ENCODE data around the gene KMT2C.

The KMT2C gene

GRCh38 chr7:152161171-152161570 lies 274.6 kb downstream of the KMT2C start:
- Histone ChIP-seq H3K4me1 (ENCODE audit: insufficient read depth, low read length) (no peaks in the 10 kb centered on the region), H3K36me3 (ENCODE audit: insufficient read depth, low read length) (peaks cover 85% of the 10 kb centered on the region), H2AFZ (ENCODE audit: low read depth, low read length) (no peak overlapping the region), H3K9me3 (ENCODE audit: low read length) (no peaks in the 10 kb centered on the region), H3K4me3 (ENCODE audit: low read length) (no peak overlapping the region), H3K27me3 (ENCODE audit: insufficient read depth, low read length) (no peaks in the 10 kb centered on the region)

DNA sequence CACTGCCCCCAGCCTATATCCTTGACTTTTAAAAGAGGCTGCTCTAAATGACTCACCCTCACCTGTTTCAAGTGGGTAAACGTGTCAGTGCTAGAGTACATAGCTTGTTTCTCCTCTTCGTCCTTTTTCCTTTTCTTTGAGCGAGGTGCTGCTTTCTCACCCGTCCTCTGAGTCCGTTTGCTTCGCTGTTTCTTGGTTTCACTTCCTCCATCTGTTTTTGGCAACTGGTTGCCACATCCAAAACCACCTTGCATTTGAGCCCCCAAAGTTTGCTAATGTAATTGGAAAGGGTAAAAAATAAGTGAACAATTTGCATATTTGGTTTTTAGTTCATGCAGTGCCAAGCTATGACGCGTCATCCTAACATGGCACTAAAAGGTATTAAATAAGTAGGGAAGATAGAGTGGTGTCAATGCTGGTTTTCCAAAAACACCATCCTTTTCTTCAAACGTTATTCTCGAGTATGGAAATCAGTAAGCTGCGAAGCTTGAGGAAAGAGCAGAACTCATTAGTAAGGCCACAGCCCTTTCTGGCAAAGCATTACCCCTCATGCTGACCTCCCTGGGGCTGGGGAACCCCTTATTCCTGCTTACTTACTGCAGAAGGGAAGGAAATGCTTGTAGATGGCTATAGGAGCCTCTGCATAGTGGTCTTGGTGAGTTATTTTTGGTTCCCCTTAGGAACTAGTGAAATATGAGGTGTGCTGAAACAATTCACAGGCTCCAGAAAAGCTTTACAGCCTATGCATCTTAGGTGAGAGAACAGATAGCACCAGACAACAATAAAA lies 276.8 kb downstream of the KMT2C start:
- no peaks in the 10 kb centered on the region for H3K4me1 ChIP-seq (ENCODE audit: insufficient read depth, low read length)
- H2AFZ ChIP-seq (ENCODE audit: low read depth, low read length), result no peak overlapping the region
- no peak overlapping the region for H3K4me3 ChIP-seq (ENCODE audit: low read length)
- H3K36me3 ChIP-seq (ENCODE audit: insufficient read depth, low read length), result peaks cover 89% of the 10 kb centered on the region
- H3K27me3 ChIP-seq (ENCODE audit: insufficient read depth, low read length), result no peaks in the 10 kb centered on the region
- no peaks in the 10 kb centered on the region for H3K9me3 ChIP-seq (ENCODE audit: low read length)

DNA sequence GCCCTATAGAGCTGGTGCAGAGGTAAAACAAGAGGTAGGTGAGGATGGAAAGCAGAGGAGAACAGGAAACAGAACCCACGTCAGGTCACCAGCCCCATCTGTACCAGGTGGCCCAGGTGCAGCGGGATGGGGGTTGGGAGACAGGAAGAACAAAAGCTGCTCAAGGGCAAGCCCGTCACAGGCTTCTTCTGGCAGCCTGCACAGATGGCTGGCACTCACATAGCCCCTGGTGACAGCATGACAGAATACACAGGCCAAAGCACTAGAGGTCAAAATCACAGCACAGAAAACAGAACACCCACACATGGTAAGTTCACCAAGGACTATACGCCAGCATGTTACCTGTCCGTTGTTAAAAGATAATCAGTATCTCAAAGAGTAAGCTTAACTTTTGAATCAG lies 283.5 kb downstream of the KMT2C start:
- no peaks in the 10 kb centered on the region for H3K9me3 ChIP-seq (ENCODE audit: low read length)
- H3K36me3 ChIP-seq (ENCODE audit: insufficient read depth, low read length), result peaks cover 89% of the 10 kb centered on the region
- no peaks in the 10 kb centered on the region for H3K4me1 ChIP-seq (ENCODE audit: insufficient read depth, low read length)
- no peak overlapping the region for H3K4me3 ChIP-seq (ENCODE audit: low read length)
- no peaks in the 10 kb centered on the region for H3K27me3 ChIP-seq (ENCODE audit: insufficient read depth, low read length)
- no peak overlapping the region for H2AFZ ChIP-seq (ENCODE audit: low read depth, low read length)

GRCh38 chr7:152149363-152149762 lies 286.4 kb downstream of the KMT2C start:
- no peak overlapping the region for H3K4me3 ChIP-seq (ENCODE audit: low read length)
- H2AFZ ChIP-seq (ENCODE audit: low read depth, low read length), result no peak overlapping the region
- H3K36me3 ChIP-seq (ENCODE audit: insufficient read depth, low read length), result peaks cover 89% of the 10 kb centered on the region
- H3K9me3 ChIP-seq (ENCODE audit: low read length), result no peaks in the 10 kb centered on the region
- no peaks in the 10 kb centered on the region for H3K4me1 ChIP-seq (ENCODE audit: insufficient read depth, low read length)
- H3K27me3 ChIP-seq (ENCODE audit: insufficient read depth, low read length), result no peaks in the 10 kb centered on the region

- Histone ChIP-seq H3K27me3 (ENCODE audit: insufficient read depth, low read length) (no peaks in the 10 kb centered on the region), H3K36me3 (ENCODE audit: insufficient read depth, low read length) (peaks cover 89% of the 10 kb centered on the region), H3K4me3 (ENCODE audit: low read length) (no peak overlapping the region), H3K4me1 (ENCODE audit: insufficient read depth, low read length) (no peaks in the 10 kb centered on the region), H2AFZ (ENCODE audit: low read depth, low read length) (no peak overlapping the region), H3K9me3 (ENCODE audit: low read length) (no peaks in the 10 kb centered on the region)
These were observed 287.1 kb downstream of the KMT2C start for GRCh38 chr7:152148706-152149105.

- no peak overlapping the region for H3K4me3 ChIP-seq (ENCODE audit: low read length)
- no peaks in the 10 kb centered on the region for H3K4me1 ChIP-seq (ENCODE audit: insufficient read depth, low read length)
- no peaks in the 10 kb centered on the region for H3K9me3 ChIP-seq (ENCODE audit: low read length)
- no peak overlapping the region for H2AFZ ChIP-seq (ENCODE audit: low read depth, low read length)
- peaks cover 85% of the 10 kb centered on the region for H3K36me3 ChIP-seq (ENCODE audit: insufficient read depth, low read length)
- H3K27me3 ChIP-seq (ENCODE audit: insufficient read depth, low read length), result no peaks in the 10 kb centered on the region
These were observed 289.8 kb downstream of the KMT2C start for GRCh38 chr7:152145853-152146466.

GRCh38 chr7:152144557-152145245 lies 291.1 kb downstream of the KMT2C start:
- H3K4me1 ChIP-seq (ENCODE audit: insufficient read depth, low read length), result no peaks in the 10 kb centered on the region
- no peaks in the 10 kb centered on the region for H3K9me3 ChIP-seq (ENCODE audit: low read length)
- H3K4me3 ChIP-seq (ENCODE audit: low read length), result no peak overlapping the region
- H3K36me3 ChIP-seq (ENCODE audit: insufficient read depth, low read length), result peaks cover 85% of the 10 kb centered on the region
- no peaks in the 10 kb centered on the region for H3K27me3 ChIP-seq (ENCODE audit: insufficient read depth, low read length)
- H2AFZ ChIP-seq (ENCODE audit: low read depth, low read length), result no peak overlapping the region

DNA sequence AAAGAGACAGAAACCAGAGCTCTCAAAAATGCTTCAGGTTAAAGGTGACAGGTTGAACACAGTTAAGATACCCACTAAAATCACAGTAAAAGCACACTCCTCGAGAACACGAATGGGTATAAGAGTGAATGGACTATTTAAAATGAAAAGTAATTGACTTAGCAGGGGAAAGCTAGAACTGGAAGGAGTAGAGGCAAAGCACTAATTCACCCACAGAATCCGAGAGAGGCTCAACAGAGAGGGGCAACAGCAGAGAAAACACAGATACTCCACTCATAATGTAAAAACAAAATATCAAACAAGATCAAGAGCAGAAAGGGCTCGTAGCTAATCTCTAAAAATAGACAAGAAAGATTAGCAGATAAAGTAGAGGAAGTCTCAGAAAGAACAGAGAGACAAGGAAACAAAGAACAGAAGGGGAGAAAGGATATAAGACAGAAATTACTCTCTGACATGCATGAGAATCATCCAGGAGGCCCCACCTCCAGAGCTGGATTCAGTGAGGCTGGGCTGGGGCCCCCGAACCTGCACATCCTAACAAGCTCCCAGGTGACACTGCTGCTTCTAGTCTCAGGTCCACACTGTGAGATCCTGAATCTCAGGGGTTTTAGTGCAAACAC lies 292.7 kb downstream of the KMT2C start:
- Histone ChIP-seq H3K4me3 (ENCODE audit: low read length) (no peak overlapping the region), H3K9me3 (ENCODE audit: low read length) (no peaks in the 10 kb centered on the region), H2AFZ (ENCODE audit: low read depth, low read length) (no peak overlapping the region), H3K27me3 (ENCODE audit: insufficient read depth, low read length) (no peaks in the 10 kb centered on the region), H3K4me1 (ENCODE audit: insufficient read depth, low read length) (no peaks in the 10 kb centered on the region), H3K36me3 (ENCODE audit: insufficient read depth, low read length) (peaks cover 86% of the 10 kb centered on the region)

- Histone ChIP-seq H3K9me3 (ENCODE audit: low read length) (no peaks in the 10 kb centered on the region), H2AFZ (ENCODE audit: low read depth, low read length) (no peak overlapping the region), H3K27me3 (ENCODE audit: insufficient read depth, low read length) (no peaks in the 10 kb centered on the region), H3K4me3 (ENCODE audit: low read length) (no peak overlapping the region), H3K4me1 (ENCODE audit: insufficient read depth, low read length) (peaks cover 13% of the 10 kb centered on the region), H3K36me3 (ENCODE audit: insufficient read depth, low read length) (peaks cover 77% of the 10 kb centered on the region)
These were observed 295.2 kb downstream of the KMT2C start for GRCh38 chr7:152140560-152140959.

- no peak overlapping the region for H3K4me3 ChIP-seq (ENCODE audit: low read length)
- H2AFZ ChIP-seq (ENCODE audit: low read depth, low read length), result no peak overlapping the region
- peaks cover 13% of the 10 kb centered on the region for H3K4me1 ChIP-seq (ENCODE audit: insufficient read depth, low read length)
- H3K36me3 ChIP-seq (ENCODE audit: insufficient read depth, low read length), result peaks cover 72% of the 10 kb centered on the region
- H3K27me3 ChIP-seq (ENCODE audit: insufficient read depth, low read length), result no peaks in the 10 kb centered on the region
- no peaks in the 10 kb centered on the region for H3K9me3 ChIP-seq (ENCODE audit: low read length)
These were observed 295.7 kb downstream of the KMT2C start for GRCh38 chr7:152140067-152140466.

DNA sequence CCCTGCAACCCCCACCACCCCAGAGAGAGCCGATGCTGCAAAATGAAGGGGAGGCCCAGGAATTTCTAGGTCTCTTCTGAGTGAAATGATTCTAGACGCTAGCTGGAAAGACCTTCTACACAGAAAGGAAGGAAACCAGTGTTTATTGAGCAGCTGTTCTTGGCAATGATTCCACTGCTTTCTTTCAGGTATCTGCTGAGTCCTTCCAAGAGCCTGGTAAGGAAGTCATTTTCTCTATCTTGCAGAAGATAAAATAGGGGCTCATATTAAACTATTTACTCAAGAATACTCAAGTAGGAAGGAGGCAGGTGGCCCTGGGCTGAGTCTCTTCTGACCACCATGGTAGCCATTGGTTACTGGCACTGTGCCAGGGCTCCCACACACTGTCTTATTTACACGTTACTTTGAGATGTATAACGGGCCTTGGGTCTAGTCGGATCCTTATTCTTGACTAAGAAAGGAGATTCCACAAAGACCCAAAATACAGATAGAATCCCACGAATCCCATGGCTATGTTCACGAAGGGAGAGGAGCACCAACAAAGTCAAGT lies 298.3 kb downstream of the KMT2C start:
- H3K4me3 ChIP-seq (ENCODE audit: low read length), result no peak overlapping the region
- peaks cover 63% of the 10 kb centered on the region for H3K36me3 ChIP-seq (ENCODE audit: insufficient read depth, low read length)
- H2AFZ ChIP-seq (ENCODE audit: low read depth, low read length), result no peak overlapping the region
- H3K4me1 ChIP-seq (ENCODE audit: insufficient read depth, low read length), result peaks cover 13% of the 10 kb centered on the region
- H3K9me3 ChIP-seq (ENCODE audit: low read length), result no peaks in the 10 kb centered on the region
- H3K27me3 ChIP-seq (ENCODE audit: insufficient read depth, low read length), result no peaks in the 10 kb centered on the region

DNA sequence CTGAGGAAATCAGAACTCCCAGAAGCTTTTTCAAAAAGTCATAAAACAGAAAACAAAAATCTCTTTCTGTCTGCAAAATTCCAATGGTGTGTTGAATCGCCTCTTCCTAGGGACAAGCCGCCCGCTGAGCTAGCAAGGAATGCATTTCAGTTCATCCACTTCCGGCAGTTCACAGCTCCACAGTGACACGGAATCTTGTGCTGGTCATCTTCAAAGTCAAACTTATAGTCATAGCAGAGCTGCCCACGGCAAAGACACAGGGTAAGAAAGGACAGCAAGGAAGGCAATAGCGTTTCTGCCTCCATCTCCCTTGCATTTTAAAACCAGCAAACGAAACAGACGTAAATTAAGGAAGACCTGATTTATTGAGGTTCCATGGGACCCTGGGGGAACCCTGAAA lies 299.1 kb downstream of the KMT2C start:
- H3K36me3 ChIP-seq (ENCODE audit: insufficient read depth, low read length), result peaks cover 62% of the 10 kb centered on the region
- H3K27me3 ChIP-seq (ENCODE audit: insufficient read depth, low read length), result no peaks in the 10 kb centered on the region
- no peak overlapping the region for H2AFZ ChIP-seq (ENCODE audit: low read depth, low read length)
- peak overlapping the region; percentile 20 for H3K4me3 ChIP-seq (ENCODE audit: low read length)
- peaks cover 13% of the 10 kb centered on the region for H3K4me1 ChIP-seq (ENCODE audit: insufficient read depth, low read length)
- H3K9me3 ChIP-seq (ENCODE audit: low read length), result peaks cover 4% of the 10 kb centered on the region

GRCh38 chr7:152133804-152134203 lies 302.0 kb downstream of the KMT2C start:
- H2AFZ ChIP-seq (ENCODE audit: low read depth, low read length), result no peak overlapping the region
- H3K27me3 ChIP-seq (ENCODE audit: insufficient read depth, low read length), result no peaks in the 10 kb centered on the region
- peaks cover 18% of the 10 kb centered on the region for H3K9me3 ChIP-seq (ENCODE audit: low read length)
- peaks cover 13% of the 10 kb centered on the region for H3K4me1 ChIP-seq (ENCODE audit: insufficient read depth, low read length)
- H3K36me3 ChIP-seq (ENCODE audit: insufficient read depth, low read length), result peaks cover 62% of the 10 kb centered on the region
- no peak overlapping the region for H3K4me3 ChIP-seq (ENCODE audit: low read length)

All from neuron (in vitro differentiated cells).